HEK293 (cell line): ENCODE measurements around the gene EPAS1.
A peak's percentile ranks its signal among the peaks of the same experiment; 100 is the strongest.

ENCODE experiments used
- CTCF ChIA-PET: fragments of 350-600 bp; formaldehyde crosslinking; extraction: SDS; loops from one replicate; lab custom pipeline; 2021; ENCODE audit warnings: antibody characterized with exemption; lab: Yijun Ruan, JAX
- POLR2A ChIA-PET: fragments of 300-600 bp; formaldehyde crosslinking; extraction: SDS; loops from one replicate; lab custom pipeline; 2020; ENCODE audit warnings: antibody characterized with exemption, inconsistent platforms; lab: Yijun Ruan, JAX
- H3K27ac ChIP-seq: fragments of 200-500 bp; sonication (Bioruptor generic); 2 replicates; pipeline ENCODE4 v1.5.1; 2014; ENCODE audit warnings: low read depth, low read length, control low read depth, inconsistent platforms; ENCODE audit errors: extremely low read depth
- H3K36me3 ChIP-seq, 2 experiments: fragments of 200-500 bp in 1 of 2; sonication (Bioruptor generic) in 1 of 2; 1 replicate in 1 of 2; 2 replicates in 1 of 2; pipeline ENCODE4 v1.5.1; 2014 to 2017; ENCODE audit warnings: inconsistent platforms in 2 of 2, low read length in 2 of 2; ENCODE audit not compliant: control insufficient read depth in 2 of 2, insufficient read depth in 1 of 2
- H3K4me1 ChIP-seq: fragments of 200-500 bp; sonication (Bioruptor generic); 2 replicates; pipeline ENCODE4 v1.5.1; 2014; ENCODE audit warnings: mild to moderate bottlenecking, low read length, inconsistent platforms; ENCODE audit not compliant: control insufficient read depth, insufficient read depth
- H3K4me3 ChIP-seq: 2 replicates; pipeline ENCODE4 v1.5.1; 2011; ENCODE audit warnings: low read depth, mild to moderate bottlenecking, control low read depth, low read length, moderate library complexity
- H3K9me3 ChIP-seq: fragments of 200-500 bp; sonication (Bioruptor generic); 2 replicates; pipeline ENCODE4 v1.5.1; 2014; ENCODE audit warnings: low read depth, low read length, inconsistent platforms; ENCODE audit not compliant: control insufficient read depth, insufficient read depth
- BCL11A ChIP-seq: fragments of 450-650 bp; formaldehyde crosslinking; IDR thresholded peaks from 2 replicates; pipeline ENCODE4 v1.5.1; 2016; ENCODE audit warnings: low read depth, missing biosample characterization, missing genetic modification characterization
- BCL11B ChIP-seq: fragments of 450-650 bp; formaldehyde crosslinking; IDR thresholded peaks from 2 replicates; pipeline ENCODE4 v1.5.1; 2016; ENCODE audit warnings: low read depth, missing biosample characterization, missing genetic modification characterization
- IKZF3 ChIP-seq: fragments of 450-650 bp; IDR thresholded peaks from 2 replicates; pipeline ENCODE4 v1.5.0; 2018; ENCODE audit warnings: missing biosample characterization, mild to moderate bottlenecking, missing genetic modification characterization, moderate library complexity
- TRIM28 ChIP-seq: IDR thresholded peaks from 2 replicates; pipeline ENCODE4 v1.6.1; 2011; ENCODE audit warnings: low read length, control low read depth, borderline replicate concordance
- ZBTB17 ChIP-seq: fragments of 450-650 bp; formaldehyde crosslinking; IDR thresholded peaks from 2 replicates; pipeline ENCODE4 v1.5.1; 2016; ENCODE audit warnings: missing biosample characterization, missing genetic modification characterization
- ZBTB20 ChIP-seq: fragments of 450-650 bp; formaldehyde crosslinking; IDR thresholded peaks from 2 replicates; pipeline ENCODE4 v1.5.1; 2016; ENCODE audit warnings: missing biosample characterization, missing genetic modification characterization
- ZFHX2 ChIP-seq: fragments of 450-650 bp; formaldehyde crosslinking; conservative IDR thresholded peaks from 2 replicates; pipeline ENCODE4 v1.5.1; 2016; ENCODE audit warnings: missing biosample characterization, missing genetic modification characterization
- ZNF114 ChIP-seq: fragments of 450-650 bp; formaldehyde crosslinking; IDR thresholded peaks from 2 replicates; pipeline ENCODE4 v1.5.0; 2017; ENCODE audit warnings: missing biosample characterization, missing genetic modification characterization
- ZNF121 ChIP-seq: fragments of 450-650 bp; formaldehyde crosslinking; IDR thresholded peaks from 2 replicates; pipeline ENCODE4 v1.5.1; 2016; ENCODE audit warnings: missing biosample characterization, missing genetic modification characterization
- ZNF302 ChIP-seq: fragments of 450-650 bp; formaldehyde crosslinking; IDR thresholded peaks from 2 replicates; pipeline ENCODE4 v1.5.1; 2016; ENCODE audit warnings: missing biosample characterization, missing genetic modification characterization, low read depth
- ZNF354C ChIP-seq: fragments of 450-650 bp; formaldehyde crosslinking; IDR thresholded peaks from 2 replicates; pipeline ENCODE4 v1.5.1; 2016; ENCODE audit warnings: missing biosample characterization, missing genetic modification characterization, low read depth, borderline replicate concordance
- ZNF48 ChIP-seq: fragments of 450-650 bp; formaldehyde crosslinking; IDR thresholded peaks from 2 replicates; pipeline ENCODE4 v1.5.1; 2016; ENCODE audit warnings: missing biosample characterization, missing genetic modification characterization
- ZNF580 ChIP-seq: fragments of 450-650 bp; formaldehyde crosslinking; IDR thresholded peaks from 2 replicates; pipeline ENCODE4 v1.5.1; 2016; ENCODE audit warnings: missing biosample characterization, missing genetic modification characterization
- ZNF585B ChIP-seq: fragments of 450-650 bp; formaldehyde crosslinking; IDR thresholded peaks from 2 replicates; pipeline ENCODE4 v1.5.1; 2016; ENCODE audit warnings: missing biosample characterization, missing genetic modification characterization
- ZNF596 ChIP-seq: fragments of 450-650 bp; IDR thresholded peaks from 2 replicates; pipeline ENCODE4 v1.5.0; 2018; ENCODE audit warnings: missing biosample characterization, mild to moderate bottlenecking, missing genetic modification characterization, moderate library complexity
- ZNF610 ChIP-seq: fragments of 450-650 bp; formaldehyde crosslinking; IDR thresholded peaks from 2 replicates; pipeline ENCODE4 v1.5.1; 2016; ENCODE audit warnings: missing biosample characterization, missing genetic modification characterization, borderline replicate concordance
- ZNF623 ChIP-seq: fragments of 450-650 bp; formaldehyde crosslinking; IDR thresholded peaks from 2 replicates; pipeline ENCODE4 v1.5.1; 2016; ENCODE audit warnings: missing biosample characterization, missing genetic modification characterization
- ZNF704 ChIP-seq: fragments of 450-650 bp; formaldehyde crosslinking; IDR thresholded peaks from 2 replicates; pipeline ENCODE4 v1.5.1; 2016; ENCODE audit warnings: missing biosample characterization, missing genetic modification characterization
- ZNF843 ChIP-seq: fragments of 450-650 bp; formaldehyde crosslinking; IDR thresholded peaks from 2 replicates; pipeline ENCODE4 v1.5.1; 2016; ENCODE audit warnings: missing biosample characterization, missing genetic modification characterization
- ZSCAN4 ChIP-seq: fragments of 450-650 bp; formaldehyde crosslinking; IDR thresholded peaks from 2 replicates; pipeline ENCODE4 v1.5.1; 2017; ENCODE audit warnings: missing biosample characterization, missing genetic modification characterization
- TF ChIP-seq, protein P1 (sequence below): fragments of 450-650 bp; formaldehyde crosslinking; IDR thresholded peaks from 2 replicates; pipeline ENCODE4 v1.5.1; 2016; ENCODE audit warnings: missing biosample characterization, missing genetic modification characterization, borderline replicate concordance

EPAS1 gene

DNA sequence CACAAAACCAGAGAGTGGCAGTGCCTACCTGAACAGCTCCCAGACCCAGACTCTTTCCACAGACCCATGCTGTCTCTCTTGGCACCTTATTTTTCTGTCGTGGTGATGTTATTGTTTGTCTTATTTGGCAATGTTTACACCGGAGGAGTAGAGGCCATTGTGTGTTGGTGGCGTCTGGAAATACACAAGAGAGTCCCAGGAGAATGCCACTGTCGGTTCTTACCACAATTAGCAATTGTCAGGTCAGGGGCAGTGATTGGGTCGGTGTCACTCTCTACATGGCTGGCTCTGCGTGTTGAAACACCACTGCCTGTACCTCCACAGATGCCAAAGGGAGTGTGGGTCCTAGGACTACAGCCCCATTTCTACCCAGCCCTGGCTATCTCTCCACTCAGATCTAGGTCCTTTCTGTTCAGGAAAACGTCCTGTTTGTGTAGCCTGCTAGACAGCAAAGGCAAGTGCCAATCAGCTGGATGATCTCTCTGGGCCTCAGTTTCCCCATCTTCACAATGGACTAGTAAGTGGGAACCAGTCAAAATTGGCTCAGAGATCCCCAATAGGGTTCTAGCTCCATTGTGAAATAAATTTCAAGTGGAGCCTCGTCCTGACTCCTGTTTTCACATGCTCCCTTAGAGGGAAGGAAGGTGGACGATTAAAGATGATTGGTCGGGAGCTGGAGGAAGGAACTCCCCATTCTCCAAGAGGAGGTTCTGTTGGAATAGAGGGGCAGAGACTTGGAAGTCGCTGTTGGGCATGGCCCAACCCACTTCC is 17.0 kb downstream of the EPAS1 start:
- no peaks in the 10 kb centered on the region for H3K9me3 ChIP-seq
- H3K36me3 ChIP-seq = no peaks in the 10 kb centered on the region
- CTCF ChIA-PET = no interaction called here
- H3K27ac ChIP-seq = no peak overlapping the region
- no peak for TF ChIP-seq ZNF121 (tag by site-specific recombination)
- H3K4me3 ChIP-seq = no peak overlapping the region
- POLR2A ChIA-PET = no interaction called here
- no peaks in the 10 kb centered on the region for H3K4me1 ChIP-seq

DNA sequence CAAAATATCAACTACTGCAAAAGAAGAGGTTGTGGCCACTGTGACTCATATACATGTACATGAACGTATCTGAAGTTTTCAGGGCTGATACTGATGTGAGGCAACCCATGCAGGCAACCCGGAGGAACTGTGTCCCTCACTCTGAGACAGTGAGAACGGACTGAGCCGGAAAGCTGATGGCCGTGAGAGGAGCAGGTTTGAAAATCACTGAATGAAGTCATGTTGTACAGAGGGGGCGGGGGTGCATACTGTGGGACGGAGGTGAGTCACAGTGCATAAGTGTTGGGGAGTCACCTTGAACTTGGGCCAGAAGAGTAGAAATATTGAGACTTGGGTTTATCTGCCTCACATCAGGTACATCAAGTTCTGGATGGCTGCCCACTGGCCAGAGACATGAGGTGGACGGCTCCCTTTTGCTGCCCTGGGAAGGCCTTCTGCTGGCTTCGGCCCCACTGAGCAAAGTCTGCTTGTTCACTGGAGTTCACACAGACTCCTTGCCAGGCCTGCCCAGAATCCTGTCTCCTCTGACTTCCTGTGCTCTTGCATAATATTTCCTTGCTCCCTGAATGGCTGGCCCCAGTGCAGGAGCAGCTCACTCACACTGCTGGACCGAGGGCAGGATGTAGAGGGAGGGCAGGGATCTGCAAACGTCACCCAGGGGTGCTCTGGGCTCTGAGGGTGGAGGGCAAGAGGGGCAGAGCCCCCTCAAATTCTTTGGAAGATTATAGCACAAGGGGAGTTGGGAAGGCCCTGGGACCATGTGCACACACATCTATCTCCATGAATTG is 18.1 kb downstream of the EPAS1 start:
- no peaks in the 10 kb centered on the region for H3K9me3 ChIP-seq
- H3K27ac ChIP-seq = no peak overlapping the region
- ChIA-PET CTCF (no interaction called here), POLR2A (no interaction called here)
- H3K4me1 ChIP-seq = no peaks in the 10 kb centered on the region; the same call in 1 of the 2 replicates
- no peaks in the 10 kb centered on the region for H3K36me3 ChIP-seq
- H3K4me3 ChIP-seq = no peak overlapping the region
- TF ChIP-seq ZFHX2 (peak; percentile 43), ZNF580 (no peak), ZBTB17 (tag by site-specific recombination) (peak; percentile 26; the same call in 1 of the 2 replicates), TRIM28 (0 out of 2 replicates have a peak, but pooled peaks have one; percentile 42), ZNF596 (tag by site-specific recombination) (no peak)

DNA sequence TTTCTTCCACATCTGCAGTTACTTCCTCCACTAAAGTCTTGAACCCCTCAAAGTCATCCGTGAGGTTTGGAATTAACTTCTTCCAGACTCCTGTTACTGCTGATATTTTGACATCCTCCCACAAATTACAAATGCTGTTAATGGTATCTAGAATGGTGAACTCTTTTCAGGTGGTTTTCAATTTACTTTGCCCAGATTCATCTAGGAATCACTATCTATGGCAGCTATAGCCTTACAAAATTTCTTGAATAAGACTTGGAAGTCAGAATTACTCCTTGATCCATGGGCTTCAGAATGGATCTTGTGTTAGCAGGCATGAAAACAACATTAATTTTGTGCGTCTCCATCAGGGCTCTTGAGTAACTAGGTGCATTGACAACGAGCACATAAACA is 19.9 kb downstream of the EPAS1 start:
- no peak overlapping the region for H3K4me3 ChIP-seq
- H3K27ac ChIP-seq = no peak overlapping the region
- H3K4me1 ChIP-seq = no peaks in the 10 kb centered on the region; the same call in 1 of the 2 replicates
- TF ChIP-seq IKZF3 (tag by site-specific recombination) = no peak
- TF ChIP-seq ZNF623 (tag by site-specific recombination) = no peak
- TF ChIP-seq ZNF585B (tag by site-specific recombination) = no peak
- no peak for TF ChIP-seq BCL11A (tag by site-specific recombination)
- no peak for TF ChIP-seq ZNF354C (tag by site-specific recombination)
- no peak for TF ChIP-seq ZNF843 (tag by site-specific recombination)
- no peak for TF ChIP-seq ZBTB20 (tag by site-specific recombination)
- no peak for TF ChIP-seq ZNF610 (tag by site-specific recombination)
- no peak for TF ChIP-seq ZNF114 (tag by site-specific recombination)
- no peak for TF ChIP-seq BCL11B (tag by site-specific recombination)
- no peak for TF ChIP-seq ZNF302 (tag by site-specific recombination)
- TF ChIP-seq, protein P1, sequence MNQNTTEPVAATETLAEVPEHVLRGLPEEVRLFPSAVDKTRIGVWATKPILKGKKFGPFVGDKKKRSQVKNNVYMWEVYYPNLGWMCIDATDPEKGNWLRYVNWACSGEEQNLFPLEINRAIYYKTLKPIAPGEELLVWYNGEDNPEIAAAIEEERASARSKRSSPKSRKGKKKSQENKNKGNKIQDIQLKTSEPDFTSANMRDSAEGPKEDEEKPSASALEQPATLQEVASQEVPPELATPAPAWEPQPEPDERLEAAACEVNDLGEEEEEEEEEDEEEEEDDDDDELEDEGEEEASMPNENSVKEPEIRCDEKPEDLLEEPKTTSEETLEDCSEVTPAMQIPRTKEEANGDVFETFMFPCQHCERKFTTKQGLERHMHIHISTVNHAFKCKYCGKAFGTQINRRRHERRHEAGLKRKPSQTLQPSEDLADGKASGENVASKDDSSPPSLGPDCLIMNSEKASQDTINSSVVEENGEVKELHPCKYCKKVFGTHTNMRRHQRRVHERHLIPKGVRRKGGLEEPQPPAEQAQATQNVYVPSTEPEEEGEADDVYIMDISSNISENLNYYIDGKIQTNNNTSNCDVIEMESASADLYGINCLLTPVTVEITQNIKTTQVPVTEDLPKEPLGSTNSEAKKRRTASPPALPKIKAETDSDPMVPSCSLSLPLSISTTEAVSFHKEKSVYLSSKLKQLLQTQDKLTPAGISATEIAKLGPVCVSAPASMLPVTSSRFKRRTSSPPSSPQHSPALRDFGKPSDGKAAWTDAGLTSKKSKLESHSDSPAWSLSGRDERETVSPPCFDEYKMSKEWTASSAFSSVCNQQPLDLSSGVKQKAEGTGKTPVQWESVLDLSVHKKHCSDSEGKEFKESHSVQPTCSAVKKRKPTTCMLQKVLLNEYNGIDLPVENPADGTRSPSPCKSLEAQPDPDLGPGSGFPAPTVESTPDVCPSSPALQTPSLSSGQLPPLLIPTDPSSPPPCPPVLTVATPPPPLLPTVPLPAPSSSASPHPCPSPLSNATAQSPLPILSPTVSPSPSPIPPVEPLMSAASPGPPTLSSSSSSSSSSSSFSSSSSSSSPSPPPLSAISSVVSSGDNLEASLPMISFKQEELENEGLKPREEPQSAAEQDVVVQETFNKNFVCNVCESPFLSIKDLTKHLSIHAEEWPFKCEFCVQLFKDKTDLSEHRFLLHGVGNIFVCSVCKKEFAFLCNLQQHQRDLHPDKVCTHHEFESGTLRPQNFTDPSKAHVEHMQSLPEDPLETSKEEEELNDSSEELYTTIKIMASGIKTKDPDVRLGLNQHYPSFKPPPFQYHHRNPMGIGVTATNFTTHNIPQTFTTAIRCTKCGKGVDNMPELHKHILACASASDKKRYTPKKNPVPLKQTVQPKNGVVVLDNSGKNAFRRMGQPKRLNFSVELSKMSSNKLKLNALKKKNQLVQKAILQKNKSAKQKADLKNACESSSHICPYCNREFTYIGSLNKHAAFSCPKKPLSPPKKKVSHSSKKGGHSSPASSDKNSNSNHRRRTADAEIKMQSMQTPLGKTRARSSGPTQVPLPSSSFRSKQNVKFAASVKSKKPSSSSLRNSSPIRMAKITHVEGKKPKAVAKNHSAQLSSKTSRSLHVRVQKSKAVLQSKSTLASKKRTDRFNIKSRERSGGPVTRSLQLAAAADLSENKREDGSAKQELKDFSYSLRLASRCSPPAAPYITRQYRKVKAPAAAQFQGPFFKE (tag by site-specific recombination) = no peak
- TF ChIP-seq ZNF48 (tag by site-specific recombination) = no peak
- no peak for TF ChIP-seq ZSCAN4 (tag by site-specific recombination)
- no peak for TF ChIP-seq ZNF704 (tag by site-specific recombination)
- no peaks in the 10 kb centered on the region for H3K36me3 ChIP-seq
- ChIA-PET POLR2A (no interaction called here), CTCF (interaction anchor here (0.7 to 2.6 kb wide), 2 partner anchors 8 to 11 kb away, joined by 3 to 9 read pairs; no protein-coding TSS in a partner anchor)
- no peaks in the 10 kb centered on the region for H3K9me3 ChIP-seq
